ENCODE measurements around the gene SNX5.

- TF ChIP-seq POLR2A (IDR thresholded peaks at IDR 0.05) (no peak), CTCF (IDR thresholded peaks at IDR 0.05) (no peak), POLR2AphosphoS5 (IDR thresholded peaks at IDR 0.05) (no peak)
Measured at GRCh38 chr20:17964632-17965031, 4.0 kb downstream of the SNX5 start.

Data from prostate gland (tissue), 2 donors.